ENCODE measurements around the gene EVX1.

- TF ChIP-seq POLR2A (IDR thresholded peaks at IDR 0.05) (no peak), CTCF (IDR thresholded peaks at IDR 0.05) (no peak)
Observed at GRCh38 chr7:27242555-27243339, at the start of gene EVX1.

Data from body of pancreas (tissue), 4 donors.